ENCODE results near the gene ERV3-1. TPM values are rescaled to one million over a fixed set of nuclear protein-coding genes. Genes with fewer than 3 reads are reported as not detected.

ERV3-1 gene
- total and polyA plus RNA-seq, 11 donors = 2.8 to 13.0 (median 5.7) TPM

- Histone ChIP-seq H3K36me3 (peaks cover 0 to 60% (median 6%) of the 10 kb centered on the region in 9 donors), H3K9me3 (peaks cover 0 to 85% (median 10%) of the 10 kb centered on the region in 12 donors), H3K4me3 (no peak overlapping the region), H3K4me1 (no peaks in the 10 kb centered on the region), H3K27me3 (no peaks in the 10 kb centered on the region), H3K27ac (no peak overlapping the region)
- DNase-seq (no peak), ATAC-seq (no peak)
- intact Hi-C loops (cut with DNase I) = no loop called here
- TF ChIP-seq CTCF (IDR thresholded peaks at IDR 0.05) = no peak
- TF ChIP-seq POLR2A (IDR thresholded peaks at IDR 0.05) = no peak
- WGBS, 4 donors = 94 to 97% (median 96%) methylated on average over 7 of the region's 7 CpGs
Observed at GRCh38 chr7:64990216-64990615, 16.3 kb downstream of the ERV3-1 start.

- DNase-seq = no peak
- TF ChIP-seq POLR2A (IDR thresholded peaks at IDR 0.05) = no peak
- no peak for TF ChIP-seq CTCF (IDR thresholded peaks at IDR 0.05)
- no peak overlapping the region for H3K27ac ChIP-seq
- peaks cover 4 to 61% (median 36%) of the 10 kb centered on the region in 9 donors for H3K36me3 ChIP-seq
- H3K4me3 ChIP-seq = no peak overlapping the region
- H3K27me3 ChIP-seq = no peaks in the 10 kb centered on the region
- no peak for ATAC-seq
- intact Hi-C loops (cut with DNase I) = no loop called here
- peaks cover 0 to 100% (median 63%) of the 10 kb centered on the region in 12 donors for H3K9me3 ChIP-seq
- H3K4me1 ChIP-seq = no peaks in the 10 kb centered on the region
- 97 to 100% (median 98%) methylated on average over 5 of the region's 5 CpGs for WGBS, 4 donors
Observed at GRCh38 chr7:64978497-64979203, 27.8 kb downstream of the ERV3-1 start.

- Histone ChIP-seq H3K27me3 (no peaks in the 10 kb centered on the region), H3K27ac (no peak overlapping the region), H3K4me1 (no peaks in the 10 kb centered on the region), H3K9me3 (peaks cover 0 to 26% (median 3%) of the 10 kb centered on the region in 12 donors), H3K36me3 (no peaks in the 10 kb centered on the region), H3K4me3 (no peak overlapping the region)
- TF ChIP-seq CTCF (IDR thresholded peaks at IDR 0.05) (no peak), POLR2A (IDR thresholded peaks at IDR 0.05) (no peak)
- DNase-seq (no peak), ATAC-seq (no peak)
- intact Hi-C loops (cut with DNase I) = no loop called here
Observed at GRCh38 chr7:64965594-64965993, 40.9 kb downstream of the ERV3-1 start.

- no peaks in the 10 kb centered on the region for H3K36me3 ChIP-seq
- H3K27ac ChIP-seq = no peak overlapping the region
- TF ChIP-seq CTCF (IDR thresholded peaks at IDR 0.05) = no peak
- no peak for TF ChIP-seq POLR2A (IDR thresholded peaks at IDR 0.05)
- no peak overlapping the region for H3K4me3 ChIP-seq
- intact Hi-C loops (cut with DNase I) = loop anchor here in 4 of 10 donors (5.0 to 10.0 kb wide), 2 partner anchors 83 to 256 kb away; no protein-coding TSS in a partner anchor
- peaks cover 0 to 8% (median 0%) of the 10 kb centered on the region in 12 donors for H3K4me1 ChIP-seq
- WGBS, 4 donors = 70 to 83% (median 72%) methylated on average over 3 of the region's 3 CpGs
- peaks cover 0 to 9% (median 0%) of the 10 kb centered on the region in 12 donors for H3K9me3 ChIP-seq
- H3K27me3 ChIP-seq = no peaks in the 10 kb centered on the region
- DNase-seq (peak in 2 of 5 donors; percentile 11 to 32), ATAC-seq (peak in 1 of 4 donors; percentile 48)
Observed at GRCh38 chr7:64959072-64959747, 47.3 kb downstream of the ERV3-1 start.
